CD4-positive, alpha-beta T cell treated with Interleukin-12 subunit alpha and Interleukin-12 subunit beta, for 1 hour (primary cell): ENCODE measurements around the gene MYEOV.

Experiments
- DNase-seq: peaks from one replicate; pipeline ENCODE4 v3.0.0-alpha.2; 2020

Gene MYEOV

GRCh38 chr11:69319255-69320106 lies 25.5 kb downstream of the MYEOV start:
- DNase-seq: no peak

- no peak for DNase-seq
Observed at GRCh38 chr11:69320326-69320725, 26.4 kb downstream of the MYEOV start.

- no peak for DNase-seq
Observed at GRCh38 chr11:69320756-69321741, 27.1 kb downstream of the MYEOV start.

- no peak for DNase-seq
Observed at GRCh38 chr11:69321877-69322361, 28.0 kb downstream of the MYEOV start.

GRCh38 chr11:69325446-69325845 lies 31.5 kb downstream of the MYEOV start:
- DNase-seq: no peak

GRCh38 chr11:69326622-69327219 lies 32.8 kb downstream of the MYEOV start:
- DNase-seq: no peak

GRCh38 chr11:69327741-69328191 lies 33.8 kb downstream of the MYEOV start:
- DNase-seq: no peak

GRCh38 chr11:69328231-69328630 lies 34.3 kb downstream of the MYEOV start:
- DNase-seq: no peak

- no peak for DNase-seq
Observed at GRCh38 chr11:69329581-69329980, 35.6 kb downstream of the MYEOV start.

- no peak for DNase-seq
Observed at GRCh38 chr11:69330330-69330729, 36.4 kb downstream of the MYEOV start.

- no peak for DNase-seq
Observed at GRCh38 chr11:69333149-69333710, 39.3 kb downstream of the MYEOV start.

GRCh38 chr11:69333879-69334278 lies 39.9 kb downstream of the MYEOV start:
- DNase-seq: no peak

- DNase-seq: no peak
Observed at GRCh38 chr11:69335007-69335780, 41.2 kb downstream of the MYEOV start.

- no peak for DNase-seq
Observed at GRCh38 chr11:69335781-69336405, 41.9 kb downstream of the MYEOV start.

- peak; percentile 17 for DNase-seq
Observed at GRCh38 chr11:69337211-69337721, 43.3 kb downstream of the MYEOV start.

- DNase-seq: no peak
Observed at GRCh38 chr11:69339041-69339733, 45.2 kb downstream of the MYEOV start.

- no peak for DNase-seq
Observed at GRCh38 chr11:69339983-69340565, 46.1 kb downstream of the MYEOV start.

- no peak for DNase-seq
Observed at GRCh38 chr11:69342588-69343330, 48.8 kb downstream of the MYEOV start.
